ENCODE data around the gene CACHD1.

The CACHD1 gene

GRCh38 chr1:64480999-64481772 lies 11.3 kb downstream of the CACHD1 start:
- H3K27ac ChIP-seq (ENCODE audit: low read depth, low read length): no peak overlapping the region
- H3K9ac ChIP-seq (ENCODE audit: low read depth in 1 of 2, low read length in 2 of 2): no peak overlapping the region
- no peaks in the 10 kb centered on the region for H3K27me3 ChIP-seq (ENCODE audit: control insufficient read depth in 1 of 2, insufficient read depth in 2 of 2, low read length in 2 of 2)
- no peaks in the 10 kb centered on the region for H3K9me3 ChIP-seq (ENCODE audit: control insufficient read depth in 1 of 2, low read length in 2 of 2)
- no peaks in the 10 kb centered on the region for H3K36me3 ChIP-seq (ENCODE audit: control insufficient read depth in 1 of 2, insufficient read depth in 2 of 2, low read length in 2 of 2)
- H3K4me1 ChIP-seq (ENCODE audit: control insufficient read depth in 1 of 2, insufficient read depth in 2 of 2, low read length in 2 of 2): peaks cover 28 to 47% of the 10 kb centered on the region in 2 donors
- H3K4me3 ChIP-seq (ENCODE audit: low read depth in 1 of 2, low read length in 2 of 2): no peak overlapping the region

GRCh38 chr1:64482128-64482527 lies 12.2 kb downstream of the CACHD1 start:
- Histone ChIP-seq H3K9ac (ENCODE audit: low read depth in 1 of 2, low read length in 2 of 2) (no peak overlapping the region), H3K27me3 (ENCODE audit: control insufficient read depth in 1 of 2, insufficient read depth in 2 of 2, low read length in 2 of 2) (no peaks in the 10 kb centered on the region), H3K27ac (ENCODE audit: low read depth, low read length) (no peak overlapping the region), H3K4me3 (ENCODE audit: low read depth in 1 of 2, low read length in 2 of 2) (no peak overlapping the region), H3K4me1 (ENCODE audit: control insufficient read depth in 1 of 2, insufficient read depth in 2 of 2, low read length in 2 of 2) (peaks cover 22 to 38% of the 10 kb centered on the region in 2 donors), H3K9me3 (ENCODE audit: control insufficient read depth in 1 of 2, low read length in 2 of 2) (no peaks in the 10 kb centered on the region), H3K36me3 (ENCODE audit: control insufficient read depth in 1 of 2, insufficient read depth in 2 of 2, low read length in 2 of 2) (no peaks in the 10 kb centered on the region)

- Histone ChIP-seq H3K27ac (ENCODE audit: low read depth, low read length) (no peak overlapping the region), H3K9ac (ENCODE audit: low read depth in 1 of 2, low read length in 2 of 2) (no peak overlapping the region), H3K27me3 (ENCODE audit: control insufficient read depth in 1 of 2, insufficient read depth in 2 of 2, low read length in 2 of 2) (no peaks in the 10 kb centered on the region), H3K36me3 (ENCODE audit: control insufficient read depth in 1 of 2, insufficient read depth in 2 of 2, low read length in 2 of 2) (no peaks in the 10 kb centered on the region), H3K9me3 (ENCODE audit: control insufficient read depth in 1 of 2, low read length in 2 of 2) (no peaks in the 10 kb centered on the region), H3K4me3 (ENCODE audit: low read depth in 1 of 2, low read length in 2 of 2) (no peak overlapping the region), H3K4me1 (ENCODE audit: control insufficient read depth in 1 of 2, insufficient read depth in 2 of 2, low read length in 2 of 2) (peaks cover 20 to 37% of the 10 kb centered on the region in 2 donors)
These were observed 12.8 kb downstream of the CACHD1 start for GRCh38 chr1:64482720-64483119.

- Histone ChIP-seq H3K9ac (ENCODE audit: low read depth in 1 of 2, low read length in 2 of 2) (no peak overlapping the region), H3K4me1 (ENCODE audit: control insufficient read depth in 1 of 2, insufficient read depth in 2 of 2, low read length in 2 of 2) (peaks cover 20 to 37% of the 10 kb centered on the region in 2 donors), H3K27ac (ENCODE audit: low read depth, low read length) (no peak overlapping the region), H3K36me3 (ENCODE audit: control insufficient read depth in 1 of 2, insufficient read depth in 2 of 2, low read length in 2 of 2) (no peaks in the 10 kb centered on the region), H3K9me3 (ENCODE audit: control insufficient read depth in 1 of 2, low read length in 2 of 2) (no peaks in the 10 kb centered on the region), H3K27me3 (ENCODE audit: control insufficient read depth in 1 of 2, insufficient read depth in 2 of 2, low read length in 2 of 2) (no peaks in the 10 kb centered on the region), H3K4me3 (ENCODE audit: low read depth in 1 of 2, low read length in 2 of 2) (no peak overlapping the region)
These were observed 13.9 kb downstream of the CACHD1 start for GRCh38 chr1:64483731-64484414.

DNA sequence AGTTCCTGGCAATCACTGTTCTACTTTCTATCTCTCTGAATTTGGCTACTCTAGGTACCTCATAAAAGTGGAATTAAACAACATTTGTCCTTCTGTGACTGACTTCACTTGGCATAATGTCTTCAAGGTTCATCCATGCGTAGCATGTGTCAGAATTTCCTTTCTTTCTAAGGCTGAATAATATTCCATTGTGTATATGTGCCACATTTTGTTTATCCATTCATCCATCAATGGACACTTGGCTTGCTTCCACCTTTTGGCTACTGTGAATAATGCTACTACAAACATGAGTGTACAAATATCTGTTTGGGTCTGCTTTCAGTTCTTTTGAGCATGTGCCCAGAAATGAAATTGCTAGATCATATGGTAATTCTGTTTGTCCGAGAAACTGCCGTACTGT lies 14.7 kb downstream of the CACHD1 start:
- Histone ChIP-seq H3K27me3 (ENCODE audit: control insufficient read depth in 1 of 2, insufficient read depth in 2 of 2, low read length in 2 of 2) (no peaks in the 10 kb centered on the region), H3K27ac (ENCODE audit: low read depth, low read length) (no peak overlapping the region), H3K9ac (ENCODE audit: low read depth in 1 of 2, low read length in 2 of 2) (no peak overlapping the region), H3K4me1 (ENCODE audit: control insufficient read depth in 1 of 2, insufficient read depth in 2 of 2, low read length in 2 of 2) (peaks cover 20 to 34% of the 10 kb centered on the region in 2 donors), H3K36me3 (ENCODE audit: control insufficient read depth in 1 of 2, insufficient read depth in 2 of 2, low read length in 2 of 2) (no peaks in the 10 kb centered on the region), H3K9me3 (ENCODE audit: control insufficient read depth in 1 of 2, low read length in 2 of 2) (no peaks in the 10 kb centered on the region), H3K4me3 (ENCODE audit: low read depth in 1 of 2, low read length in 2 of 2) (no peak overlapping the region)

DNA sequence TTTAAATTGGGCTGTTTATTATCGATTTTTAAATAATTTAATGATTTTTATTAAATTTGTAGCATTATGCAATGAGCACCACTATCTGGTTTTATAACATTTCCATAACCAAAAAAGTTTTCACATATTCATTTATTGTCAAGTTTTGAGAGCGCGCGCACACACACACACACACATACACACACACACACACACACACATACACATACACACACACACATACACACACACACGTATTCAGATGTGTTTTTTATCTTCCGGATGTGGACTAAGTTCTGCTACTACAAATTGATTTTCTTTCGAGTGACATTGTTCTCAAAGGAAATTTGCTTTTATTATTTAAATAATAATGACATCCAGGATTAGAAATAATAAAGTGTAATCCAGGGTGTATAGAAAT lies 16.3 kb downstream of the CACHD1 start:
- H3K27ac ChIP-seq (ENCODE audit: low read depth, low read length): no peak overlapping the region
- no peaks in the 10 kb centered on the region for H3K9me3 ChIP-seq (ENCODE audit: control insufficient read depth in 1 of 2, low read length in 2 of 2)
- no peaks in the 10 kb centered on the region for H3K36me3 ChIP-seq (ENCODE audit: control insufficient read depth in 1 of 2, insufficient read depth in 2 of 2, low read length in 2 of 2)
- no peaks in the 10 kb centered on the region for H3K27me3 ChIP-seq (ENCODE audit: control insufficient read depth in 1 of 2, insufficient read depth in 2 of 2, low read length in 2 of 2)
- H3K4me3 ChIP-seq (ENCODE audit: low read depth in 1 of 2, low read length in 2 of 2): no peak overlapping the region
- H3K4me1 ChIP-seq (ENCODE audit: control insufficient read depth in 1 of 2, insufficient read depth in 2 of 2, low read length in 2 of 2): peaks cover 28 to 41% of the 10 kb centered on the region in 2 donors
- H3K9ac ChIP-seq (ENCODE audit: low read depth in 1 of 2, low read length in 2 of 2): no peak overlapping the region

DNA sequence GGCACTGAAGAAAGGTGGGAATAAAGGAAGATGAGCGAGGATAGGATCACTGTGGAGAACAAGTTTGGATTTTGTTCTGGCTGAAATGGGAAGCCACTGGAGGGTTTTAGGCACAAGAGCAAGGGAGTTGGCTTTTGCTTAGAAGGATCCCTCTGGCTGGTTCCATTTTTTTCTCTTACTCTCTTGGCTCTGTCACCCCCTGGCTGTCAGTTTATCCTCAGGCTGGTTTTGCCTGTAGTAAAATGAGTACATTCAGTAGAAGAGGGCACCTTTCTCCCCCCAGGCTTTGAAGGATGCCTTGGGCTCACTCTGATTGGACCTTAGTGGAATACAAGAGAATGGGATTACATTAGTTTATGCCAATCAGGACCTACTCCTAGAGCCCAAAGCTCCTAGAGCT lies 17.1 kb downstream of the CACHD1 start:
- no peaks in the 10 kb centered on the region for H3K27me3 ChIP-seq (ENCODE audit: control insufficient read depth in 1 of 2, insufficient read depth in 2 of 2, low read length in 2 of 2)
- no peak overlapping the region for H3K9ac ChIP-seq (ENCODE audit: low read depth in 1 of 2, low read length in 2 of 2)
- H3K4me1 ChIP-seq (ENCODE audit: control insufficient read depth in 1 of 2, insufficient read depth in 2 of 2, low read length in 2 of 2): peaks cover 27 to 32% of the 10 kb centered on the region in 2 donors
- no peaks in the 10 kb centered on the region for H3K9me3 ChIP-seq (ENCODE audit: control insufficient read depth in 1 of 2, low read length in 2 of 2)
- H3K4me3 ChIP-seq (ENCODE audit: low read depth in 1 of 2, low read length in 2 of 2): no peak overlapping the region
- H3K27ac ChIP-seq (ENCODE audit: low read depth, low read length): no peak overlapping the region
- no peaks in the 10 kb centered on the region for H3K36me3 ChIP-seq (ENCODE audit: control insufficient read depth in 1 of 2, insufficient read depth in 2 of 2, low read length in 2 of 2)

DNA sequence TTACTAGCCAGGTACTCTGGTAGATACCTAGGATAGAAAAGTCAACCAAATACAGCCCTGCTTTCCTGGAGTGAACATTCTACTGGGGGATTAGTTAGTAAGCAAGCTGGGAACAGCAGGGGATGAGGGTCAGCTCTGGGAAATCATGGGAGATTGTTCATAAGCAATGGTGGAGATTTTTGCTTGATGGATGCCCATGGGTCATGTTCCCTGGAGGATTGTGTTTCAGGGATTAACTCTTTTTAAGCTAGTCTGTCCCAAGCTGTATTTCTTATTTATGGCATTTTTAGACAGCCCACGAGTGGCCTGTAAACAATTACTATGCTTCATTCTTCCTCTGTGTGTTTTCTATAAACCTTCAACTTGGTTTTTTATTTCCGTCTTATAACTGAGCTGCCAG lies 18.9 kb downstream of the CACHD1 start:
- H3K27ac ChIP-seq (ENCODE audit: low read depth, low read length): no peak overlapping the region
- peaks cover 13 to 30% of the 10 kb centered on the region in 2 donors for H3K4me1 ChIP-seq (ENCODE audit: control insufficient read depth in 1 of 2, insufficient read depth in 2 of 2, low read length in 2 of 2)
- H3K36me3 ChIP-seq (ENCODE audit: control insufficient read depth in 1 of 2, insufficient read depth in 2 of 2, low read length in 2 of 2): no peaks in the 10 kb centered on the region
- H3K4me3 ChIP-seq (ENCODE audit: low read depth in 1 of 2, low read length in 2 of 2): no peak overlapping the region
- H3K9me3 ChIP-seq (ENCODE audit: control insufficient read depth in 1 of 2, low read length in 2 of 2): no peaks in the 10 kb centered on the region
- no peak overlapping the region for H3K9ac ChIP-seq (ENCODE audit: low read depth in 1 of 2, low read length in 2 of 2)
- H3K27me3 ChIP-seq (ENCODE audit: control insufficient read depth in 1 of 2, insufficient read depth in 2 of 2, low read length in 2 of 2): no peaks in the 10 kb centered on the region

- Histone ChIP-seq H3K4me3 (ENCODE audit: low read depth in 1 of 2, low read length in 2 of 2) (no peak overlapping the region), H3K27ac (ENCODE audit: low read depth, low read length) (no peak overlapping the region), H3K27me3 (ENCODE audit: control insufficient read depth in 1 of 2, insufficient read depth in 2 of 2, low read length in 2 of 2) (no peaks in the 10 kb centered on the region), H3K4me1 (ENCODE audit: control insufficient read depth in 1 of 2, insufficient read depth in 2 of 2, low read length in 2 of 2) (peaks cover 7 to 35% of the 10 kb centered on the region in 2 donors), H3K9ac (ENCODE audit: low read depth in 1 of 2, low read length in 2 of 2) (no peak overlapping the region), H3K9me3 (ENCODE audit: control insufficient read depth in 1 of 2, low read length in 2 of 2) (no peaks in the 10 kb centered on the region), H3K36me3 (ENCODE audit: control insufficient read depth in 1 of 2, insufficient read depth in 2 of 2, low read length in 2 of 2) (no peaks in the 10 kb centered on the region)
These were observed 19.8 kb downstream of the CACHD1 start for GRCh38 chr1:64489707-64490106.

DNA sequence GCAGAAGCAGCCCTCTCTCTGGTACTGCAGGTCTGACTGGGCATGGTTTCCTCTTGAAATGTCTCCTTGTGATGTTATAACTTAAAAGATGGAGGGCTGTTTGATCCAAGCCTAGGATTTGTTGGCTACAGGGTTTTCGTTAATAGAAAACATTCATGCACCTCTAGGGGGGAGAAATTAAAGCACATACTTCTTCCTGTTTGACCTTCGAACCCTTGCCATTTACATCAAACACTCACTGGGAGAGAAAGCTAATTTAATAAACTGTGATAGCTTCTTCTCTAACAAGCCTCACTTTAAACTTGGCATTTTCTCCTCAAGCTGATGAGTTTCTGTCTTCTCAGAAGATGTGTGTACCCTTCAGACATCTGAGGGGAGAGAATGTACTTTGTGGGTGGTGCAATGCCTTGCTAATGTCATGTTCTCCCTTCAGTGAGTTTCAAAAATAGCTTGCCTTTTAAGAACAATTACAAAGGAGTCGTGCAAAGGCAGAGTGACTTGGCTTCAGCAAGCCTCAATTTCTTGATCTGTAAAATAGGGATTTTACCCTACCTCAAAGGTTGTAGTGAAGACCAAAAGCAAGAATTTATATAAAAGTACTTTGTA lies 20.4 kb downstream of the CACHD1 start:
- no peaks in the 10 kb centered on the region for H3K36me3 ChIP-seq (ENCODE audit: control insufficient read depth in 1 of 2, insufficient read depth in 2 of 2, low read length in 2 of 2)
- no peak overlapping the region for H3K4me3 ChIP-seq (ENCODE audit: low read depth in 1 of 2, low read length in 2 of 2)
- no peaks in the 10 kb centered on the region for H3K27me3 ChIP-seq (ENCODE audit: control insufficient read depth in 1 of 2, insufficient read depth in 2 of 2, low read length in 2 of 2)
- peak overlapping the region in 1 of 2 donors; percentile 15 for H3K9ac ChIP-seq (ENCODE audit: low read depth in 1 of 2, low read length in 2 of 2)
- no peaks in the 10 kb centered on the region for H3K9me3 ChIP-seq (ENCODE audit: control insufficient read depth in 1 of 2, low read length in 2 of 2)
- peaks cover 9 to 41% of the 10 kb centered on the region in 2 donors for H3K4me1 ChIP-seq (ENCODE audit: control insufficient read depth in 1 of 2, insufficient read depth in 2 of 2, low read length in 2 of 2)
- no peak overlapping the region for H3K27ac ChIP-seq (ENCODE audit: low read depth, low read length)
